Endothelial cell (in vitro differentiated cells): Measurements from ENCODE around the gene PRR15L. TPM values are rescaled to one million over a fixed set of nuclear protein-coding genes. Genes with fewer than 3 reads are reported as not detected.

Source experiments
- DNase-seq: peaks from one replicate; pipeline ENCODE4 v3.0.0; 2021; ENCODE audit warnings: low spot score
- H3K27ac Mint-ChIP-seq: one replicate; pipeline ENCODE4 v1.8.0; 2021; ENCODE audit warnings: mixed read lengths, inconsistent platforms; ENCODE audit not compliant: unreplicated experiment
- H3K27me3 Mint-ChIP-seq: one replicate; pipeline ENCODE4 v1.8.0; 2021; ENCODE audit warnings: mild to moderate bottlenecking, moderate library complexity, mixed read lengths, inconsistent platforms; ENCODE audit not compliant: unreplicated experiment
- H3K36me3 Mint-ChIP-seq: one replicate; pipeline ENCODE4 v1.8.0; 2021; ENCODE audit warnings: mild to moderate bottlenecking, low read depth, mixed read lengths, inconsistent platforms; ENCODE audit not compliant: unreplicated experiment
- H3K4me1 Mint-ChIP-seq: one replicate; pipeline ENCODE4 v1.8.0; 2021; ENCODE audit warnings: mild to moderate bottlenecking, mixed read lengths, inconsistent platforms; ENCODE audit not compliant: unreplicated experiment
- H3K4me3 Mint-ChIP-seq: one replicate; pipeline ENCODE4 v1.8.0; 2021; ENCODE audit warnings: mild to moderate bottlenecking, mixed read lengths, inconsistent platforms; ENCODE audit not compliant: unreplicated experiment
- H3K9me3 Mint-ChIP-seq: one replicate; pipeline ENCODE4 v1.8.0; 2021; ENCODE audit warnings: mixed read lengths, inconsistent platforms; ENCODE audit not compliant: unreplicated experiment
- total RNA-seq: library from RNA; stranded (reverse); fragmentation: NEBNext Ultra II Directional; extraction: Animal tissue kit (Norgen Biotek cat#: 25700); gene quantifications from one replicate; pipeline ENCODE4 v1.2.1, GENCODE V29; 2021; ENCODE audit not compliant: unreplicated experiment
- TF ChIP-seq, protein P1 (sequence below): fragments of 200-600 bp; sonication (generic); IDR thresholded peaks from one replicate; pipeline ENCODE4 v1.5.0; 2021; ENCODE audit warnings: antibody characterized with exemption; ENCODE audit not compliant: unreplicated experiment

PRR15L gene
- total RNA-seq, 1 donor from 2014 or later, result not detected

DNA sequence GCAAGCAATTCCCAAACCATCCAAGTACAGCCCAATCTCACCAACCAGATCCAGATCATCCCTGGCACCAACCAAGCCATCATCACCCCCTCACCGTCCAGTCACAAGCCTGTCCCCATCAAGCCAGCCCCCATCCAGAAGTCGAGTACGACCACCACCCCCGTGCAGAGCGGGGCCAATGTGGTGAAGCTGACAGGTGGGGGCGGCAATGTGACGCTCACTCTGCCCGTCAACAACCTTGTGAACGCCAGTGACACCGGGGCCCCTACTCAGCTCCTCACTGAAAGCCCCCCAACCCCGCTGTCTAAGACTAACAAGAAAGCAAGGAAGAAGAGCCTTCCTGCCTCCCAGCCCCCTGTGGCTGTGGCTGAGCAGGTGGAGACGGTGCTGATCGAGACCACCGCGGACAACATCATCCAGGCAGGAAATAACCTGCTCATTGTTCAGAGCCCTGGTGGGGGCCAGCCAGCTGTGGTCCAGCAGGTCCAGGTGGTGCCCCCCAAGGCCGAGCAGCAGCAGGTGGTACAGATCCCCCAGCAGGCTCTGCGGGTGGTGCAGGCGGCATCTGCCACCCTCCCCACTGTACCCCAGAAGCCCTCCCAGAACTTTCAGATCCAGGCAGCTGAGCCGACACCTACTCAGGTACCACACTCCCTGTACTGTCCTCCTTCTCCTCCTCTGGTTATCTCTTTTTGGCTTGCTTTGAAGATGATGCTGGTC is 41.0 kb downstream of the PRR15L start:
- Mint-ChIP-seq H3K36me3 (peaks cover 14% of the 10 kb centered on the region), H3K27ac (peak overlapping the region; percentile 6), H3K9me3 (no peaks in the 10 kb centered on the region), H3K4me1 (peaks cover 22% of the 10 kb centered on the region), H3K4me3 (peak overlapping the region; percentile 66), H3K27me3 (no peaks in the 10 kb centered on the region)
- TF ChIP-seq, protein P1, sequence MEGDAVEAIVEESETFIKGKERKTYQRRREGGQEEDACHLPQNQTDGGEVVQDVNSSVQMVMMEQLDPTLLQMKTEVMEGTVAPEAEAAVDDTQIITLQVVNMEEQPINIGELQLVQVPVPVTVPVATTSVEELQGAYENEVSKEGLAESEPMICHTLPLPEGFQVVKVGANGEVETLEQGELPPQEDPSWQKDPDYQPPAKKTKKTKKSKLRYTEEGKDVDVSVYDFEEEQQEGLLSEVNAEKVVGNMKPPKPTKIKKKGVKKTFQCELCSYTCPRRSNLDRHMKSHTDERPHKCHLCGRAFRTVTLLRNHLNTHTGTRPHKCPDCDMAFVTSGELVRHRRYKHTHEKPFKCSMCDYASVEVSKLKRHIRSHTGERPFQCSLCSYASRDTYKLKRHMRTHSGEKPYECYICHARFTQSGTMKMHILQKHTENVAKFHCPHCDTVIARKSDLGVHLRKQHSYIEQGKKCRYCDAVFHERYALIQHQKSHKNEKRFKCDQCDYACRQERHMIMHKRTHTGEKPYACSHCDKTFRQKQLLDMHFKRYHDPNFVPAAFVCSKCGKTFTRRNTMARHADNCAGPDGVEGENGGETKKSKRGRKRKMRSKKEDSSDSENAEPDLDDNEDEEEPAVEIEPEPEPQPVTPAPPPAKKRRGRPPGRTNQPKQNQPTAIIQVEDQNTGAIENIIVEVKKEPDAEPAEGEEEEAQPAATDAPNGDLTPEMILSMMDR, result no peak
- no peak for DNase-seq

DNA sequence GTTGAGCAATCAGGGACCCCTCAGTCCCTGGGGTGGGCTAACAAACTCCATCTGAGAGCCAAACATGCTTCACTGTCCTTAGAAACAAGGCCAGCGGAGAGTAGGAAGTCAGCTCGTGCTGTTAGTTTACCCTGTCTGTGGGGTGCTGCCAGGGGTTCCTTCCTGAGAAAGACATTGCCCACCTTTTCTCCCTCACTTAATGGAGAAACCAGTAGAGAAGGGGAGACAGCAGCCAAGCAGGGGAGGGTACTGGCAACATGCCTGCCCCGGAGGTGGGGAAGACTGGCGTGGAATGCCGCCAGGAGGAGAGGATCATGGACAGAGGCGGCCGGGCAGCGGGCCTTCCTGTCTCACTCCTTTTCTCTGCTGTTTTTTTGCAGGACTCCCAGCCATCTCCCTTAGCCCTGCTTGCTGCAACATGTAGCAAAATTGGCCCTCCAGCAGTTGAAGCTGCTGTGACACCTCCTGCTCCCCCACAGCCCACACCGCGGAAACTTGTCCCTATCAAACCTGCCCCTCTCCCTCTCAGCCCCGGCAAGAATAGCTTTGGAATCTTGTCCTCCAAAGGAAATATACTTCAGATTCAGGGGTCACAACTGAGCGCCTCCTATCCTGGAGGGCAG is 41.8 kb downstream of the PRR15L start:
- no peak for DNase-seq
- no peaks in the 10 kb centered on the region for H3K9me3 Mint-ChIP-seq
- H3K27ac Mint-ChIP-seq, result peak overlapping the region; percentile 89
- H3K4me1 Mint-ChIP-seq, result peaks cover 22% of the 10 kb centered on the region
- TF ChIP-seq, protein P1, result no peak
- H3K27me3 Mint-ChIP-seq, result peaks cover 2% of the 10 kb centered on the region
- peak overlapping the region; percentile 5 for H3K4me3 Mint-ChIP-seq
- H3K36me3 Mint-ChIP-seq, result peaks cover 12% of the 10 kb centered on the region

DNA sequence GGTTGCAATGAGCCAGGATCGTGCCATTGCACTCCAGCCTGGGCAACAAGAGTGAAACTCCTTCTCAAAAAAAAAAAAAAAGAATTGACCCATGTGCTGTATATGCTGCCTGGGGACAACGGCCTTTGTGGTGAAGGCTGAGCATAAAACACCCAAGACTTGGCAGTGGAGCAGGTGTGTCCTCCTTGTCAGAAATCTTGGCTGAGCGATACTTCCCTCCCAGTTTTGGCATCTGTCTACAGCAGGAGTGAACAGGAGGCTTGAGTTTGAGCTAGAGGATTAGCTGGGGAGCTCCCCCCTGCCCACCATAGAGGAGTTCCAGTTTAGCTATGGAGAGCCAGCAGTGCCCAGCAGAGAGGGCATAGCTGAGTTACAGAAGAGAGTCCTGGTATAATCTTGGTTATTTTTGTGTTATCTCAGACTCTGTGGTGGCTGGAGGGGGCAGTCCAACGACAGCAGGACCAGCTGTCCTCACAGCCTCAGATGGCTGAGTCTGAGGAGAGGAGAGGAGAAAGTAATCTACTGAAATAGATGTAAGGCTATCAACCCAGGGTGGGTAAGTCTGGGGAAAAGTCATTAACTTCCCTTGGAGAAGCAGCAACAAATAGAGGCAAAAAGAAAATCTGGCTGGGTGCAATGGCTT is 43.3 kb downstream of the PRR15L start:
- Mint-ChIP-seq H3K4me1 (peaks cover 22% of the 10 kb centered on the region), H3K4me3 (no peak overlapping the region), H3K27me3 (peaks cover 4% of the 10 kb centered on the region), H3K9me3 (no peaks in the 10 kb centered on the region), H3K27ac (peak overlapping the region; percentile 42), H3K36me3 (peaks cover 9% of the 10 kb centered on the region)
- no peak for DNase-seq
- TF ChIP-seq, protein P1, result no peak

DNA sequence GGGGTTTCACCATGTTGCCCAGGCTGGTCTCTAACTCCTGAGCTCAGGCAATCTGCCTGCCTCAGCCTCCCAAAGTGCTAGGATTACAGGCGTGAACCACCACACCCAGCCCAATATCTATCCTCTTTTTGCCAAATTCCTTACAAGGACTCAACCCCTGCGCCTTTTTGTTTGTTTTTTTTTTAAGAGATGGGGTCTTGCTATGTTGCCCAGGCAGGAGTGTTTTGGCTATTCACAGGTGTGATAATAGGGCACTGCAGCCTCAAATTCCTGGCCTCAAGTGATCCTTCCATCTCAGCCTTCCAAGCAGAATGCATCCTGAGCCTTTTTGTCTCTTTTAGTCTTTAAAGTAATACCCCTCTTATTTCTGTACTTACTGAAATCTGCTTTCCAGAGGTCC is 44.6 kb downstream of the PRR15L start:
- H3K4me3 Mint-ChIP-seq, result no peak overlapping the region
- H3K27me3 Mint-ChIP-seq, result peaks cover 4% of the 10 kb centered on the region
- TF ChIP-seq, protein P1, result no peak
- no peak for DNase-seq
- H3K36me3 Mint-ChIP-seq, result peaks cover 11% of the 10 kb centered on the region
- H3K27ac Mint-ChIP-seq, result no peak overlapping the region
- H3K9me3 Mint-ChIP-seq, result no peaks in the 10 kb centered on the region
- H3K4me1 Mint-ChIP-seq, result peaks cover 22% of the 10 kb centered on the region
